DND-41 (cell line): ENCODE data around the gene CLDN15.

Source experiments
- ATAC-seq: fragments of 200-7000 bp; cut with Tn5 transposase; 3 replicates; pipeline ENCODE4 v1.9.1; 2021; ENCODE audit warnings: low read depth; ENCODE audit not compliant: insufficient read depth
- DNase-seq: peaks from one replicate; pipeline ENCODE4 v3.0.0-alpha.2; 2020
- H2AFZ ChIP-seq: 2 replicates; pipeline ENCODE4 v1.6.0; 2012; ENCODE audit warnings: low read depth, low read length
- H3K27ac ChIP-seq: 2 replicates; pipeline ENCODE4 v1.5.1; 2012; ENCODE audit warnings: low read length, inconsistent platforms
- H3K27me3 ChIP-seq: fragments of 200-600 bp; sonication (generic); 2 replicates; pipeline ENCODE4 v1.6.0; 2012; ENCODE audit warnings: low read length, mild to moderate bottlenecking, inconsistent platforms; ENCODE audit not compliant: insufficient read depth, poor library complexity
- H3K36me3 ChIP-seq: 2 replicates; pipeline ENCODE4 v1.5.1; 2012; ENCODE audit warnings: low read length, inconsistent platforms; ENCODE audit not compliant: insufficient read depth
- H3K4me1 ChIP-seq: 2 replicates; pipeline ENCODE4 v1.5.1; 2012; ENCODE audit warnings: mild to moderate bottlenecking, low read length; ENCODE audit not compliant: insufficient read depth
- H3K4me2 ChIP-seq: 2 replicates; pipeline ENCODE4 v1.6.0; 2012; ENCODE audit warnings: mild to moderate bottlenecking, moderate library complexity, low read length, inconsistent platforms; ENCODE audit not compliant: insufficient read depth
- H3K4me3 ChIP-seq, 2 experiments: fragments of 200-600 bp in 1 of 2; shearing (Covaris generic) in 1 of 2; 2 replicates each; pipeline ENCODE4 v1.5.1; 2012 to 2016; ENCODE audit warnings: inconsistent platforms in 2 of 2, low read length in 2 of 2, mild to moderate bottlenecking in 2 of 2, low read depth in 1 of 2, moderate library complexity in 1 of 2
- H3K79me2 ChIP-seq: 2 replicates; pipeline ENCODE4 v1.6.0; 2012; ENCODE audit warnings: low read length, inconsistent platforms; ENCODE audit not compliant: insufficient read depth
- H3K9ac ChIP-seq: 2 replicates; pipeline ENCODE4 v1.6.0; 2012; ENCODE audit warnings: low read depth, mild to moderate bottlenecking, inconsistent platforms, low read length, moderate library complexity
- H3K9me3 ChIP-seq: 2 replicates; pipeline ENCODE4 v1.5.1; 2012; ENCODE audit warnings: low read length, moderate library complexity, mild to moderate bottlenecking, inconsistent platforms; ENCODE audit not compliant: insufficient read depth, severe bottlenecking
- H4K20me1 ChIP-seq: 2 replicates; pipeline ENCODE4 v1.6.0; 2012; ENCODE audit warnings: low read length; ENCODE audit not compliant: insufficient read depth
- CTCF ChIP-seq: IDR thresholded peaks from 2 replicates; pipeline ENCODE4 v1.5.1; 2012; ENCODE audit warnings: borderline replicate concordance, low read length, moderate library complexity, mild to moderate bottlenecking; ENCODE audit not compliant: poor library complexity, severe bottlenecking; ENCODE audit errors: extremely low read depth
- EZH2 ChIP-seq: IDR thresholded peaks from 3 replicates; pipeline ENCODE4 v1.6.1; 2012; ENCODE audit warnings: borderline replicate concordance, low read depth, mild to moderate bottlenecking, moderate library complexity, low read length, inconsistent platforms; ENCODE audit not compliant: severe bottlenecking

Gene CLDN15

DNA sequence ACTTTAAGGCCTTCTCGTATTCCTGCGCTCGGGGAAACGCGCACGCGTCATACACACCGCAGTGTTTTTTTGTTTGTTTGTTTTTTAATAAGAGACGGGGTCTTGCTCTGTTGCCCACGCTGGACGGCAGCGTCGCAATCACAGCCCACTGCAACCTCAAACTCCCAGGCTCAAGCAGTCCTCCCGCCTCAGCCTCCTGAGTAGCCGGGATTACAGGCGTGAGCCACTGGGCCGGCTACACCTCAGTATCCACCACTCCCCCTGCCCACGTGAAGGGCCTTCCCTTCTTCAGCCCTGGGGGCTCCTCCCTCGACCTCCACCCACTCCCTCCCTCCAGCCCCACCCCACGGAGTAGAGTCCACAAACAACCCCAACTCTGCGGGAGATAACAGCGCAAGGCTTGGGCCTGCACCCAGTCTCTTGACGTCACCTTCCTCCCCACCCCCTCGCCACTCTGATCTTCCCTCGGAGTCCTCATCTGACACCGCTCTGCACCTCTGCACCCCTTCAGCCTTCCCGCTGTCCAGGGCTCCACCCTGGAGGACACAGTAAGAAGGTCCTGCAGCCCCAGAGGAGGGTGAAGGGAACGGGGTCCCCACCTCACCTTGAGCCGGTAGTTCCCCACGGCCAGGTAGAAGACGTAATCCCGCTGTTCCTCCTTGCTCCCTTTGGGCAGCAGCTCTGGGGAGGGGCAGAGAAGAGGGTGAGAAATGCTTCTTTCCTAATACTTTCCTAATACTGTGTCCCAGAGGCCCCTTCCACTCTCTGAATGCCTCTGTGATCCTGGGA, 2.8 kb upstream of the CLDN15 start:
- DNase-seq (no peak), ATAC-seq (no peak)
- Histone ChIP-seq H3K4me1 (peaks cover 20% of the 10 kb centered on the region), H3K9me3 (no peaks in the 10 kb centered on the region), H3K9ac (no peak overlapping the region), H3K27me3 (no peaks in the 10 kb centered on the region), H3K27ac (no peak overlapping the region), H3K4me2 (no peak overlapping the region), H4K20me1 (peaks cover 24% of the 10 kb centered on the region), H3K36me3 (peaks cover 57% of the 10 kb centered on the region), H2AFZ (no peak overlapping the region), H3K4me3 (no peak overlapping the region), H3K79me2 (peaks cover 38% of the 10 kb centered on the region)
- TF ChIP-seq CTCF (no peak), EZH2 (no peak)

DNA sequence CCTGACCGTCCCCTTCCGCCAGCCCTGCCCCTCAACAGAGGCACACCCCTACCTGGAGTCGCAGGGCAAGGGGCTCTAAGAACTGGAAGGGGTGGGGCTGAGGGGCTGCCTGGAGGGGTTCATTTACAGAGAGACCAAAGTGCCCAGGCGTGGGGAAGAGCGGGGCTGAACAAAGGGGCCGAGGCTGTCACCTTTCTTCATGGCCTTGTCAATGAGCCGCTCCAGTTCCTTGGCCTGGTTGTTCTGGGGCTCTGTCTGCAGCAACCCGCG, 2.3 kb upstream of the CLDN15 start:
- no peaks in the 10 kb centered on the region for H3K9me3 ChIP-seq
- peaks cover 15% of the 10 kb centered on the region for H3K4me1 ChIP-seq
- H4K20me1 ChIP-seq: peaks cover 28% of the 10 kb centered on the region
- H3K27me3 ChIP-seq: no peaks in the 10 kb centered on the region
- peaks cover 33% of the 10 kb centered on the region for H3K79me2 ChIP-seq
- H3K4me2 ChIP-seq: no peak overlapping the region
- H3K9ac ChIP-seq: no peak overlapping the region
- TF ChIP-seq EZH2 (no peak), CTCF (no peak)
- H3K36me3 ChIP-seq: peaks cover 62% of the 10 kb centered on the region
- ATAC-seq (no peak), DNase-seq (no peak)
- H2AFZ ChIP-seq: no peak overlapping the region
- H3K27ac ChIP-seq: no peak overlapping the region
- no peak overlapping the region for H3K4me3 ChIP-seq

GRCh38 chr7:101239191-101239950, 1.8 kb upstream of the CLDN15 start:
- H3K36me3 ChIP-seq: peaks cover 62% of the 10 kb centered on the region
- no peak overlapping the region for H3K4me2 ChIP-seq
- no peak overlapping the region for H3K4me3 ChIP-seq
- H3K9ac ChIP-seq: no peak overlapping the region
- H3K4me1 ChIP-seq: peaks cover 15% of the 10 kb centered on the region
- ATAC-seq: no peak
- H2AFZ ChIP-seq: no peak overlapping the region
- H4K20me1 ChIP-seq: peaks cover 28% of the 10 kb centered on the region
- no peak overlapping the region for H3K27ac ChIP-seq
- H3K79me2 ChIP-seq: peaks cover 28% of the 10 kb centered on the region
- no peak for DNase-seq
- TF ChIP-seq EZH2: no peak
- TF ChIP-seq CTCF: no peak
- no peaks in the 10 kb centered on the region for H3K9me3 ChIP-seq
- H3K27me3 ChIP-seq: no peaks in the 10 kb centered on the region
